Stimulated activated naive CD8-positive, alpha-beta T cell treated with anti-CD3 and anti-CD28 coated beads, Interleukin-15, Interleukin-2, amounts not matched to agents 100 U/mL and 50 U/mL, for 24 hours (primary cell): ENCODE data around the gene ST3GAL3.
"Not testable (repeated sequence)": the region's sequence is repeated elsewhere in the genome, so short reads cannot be mapped to it uniquely, and the experiment has no call there.

Source experiments
- ATAC-seq: fragments of 150-1000 bp; cut with Tn5 transposase; one replicate; pipeline ENCODE4 v1.10.0; 2021
- DNase-seq: peaks from one replicate; pipeline ENCODE4 v3.0.0; 2021

Gene ST3GAL3

DNA sequence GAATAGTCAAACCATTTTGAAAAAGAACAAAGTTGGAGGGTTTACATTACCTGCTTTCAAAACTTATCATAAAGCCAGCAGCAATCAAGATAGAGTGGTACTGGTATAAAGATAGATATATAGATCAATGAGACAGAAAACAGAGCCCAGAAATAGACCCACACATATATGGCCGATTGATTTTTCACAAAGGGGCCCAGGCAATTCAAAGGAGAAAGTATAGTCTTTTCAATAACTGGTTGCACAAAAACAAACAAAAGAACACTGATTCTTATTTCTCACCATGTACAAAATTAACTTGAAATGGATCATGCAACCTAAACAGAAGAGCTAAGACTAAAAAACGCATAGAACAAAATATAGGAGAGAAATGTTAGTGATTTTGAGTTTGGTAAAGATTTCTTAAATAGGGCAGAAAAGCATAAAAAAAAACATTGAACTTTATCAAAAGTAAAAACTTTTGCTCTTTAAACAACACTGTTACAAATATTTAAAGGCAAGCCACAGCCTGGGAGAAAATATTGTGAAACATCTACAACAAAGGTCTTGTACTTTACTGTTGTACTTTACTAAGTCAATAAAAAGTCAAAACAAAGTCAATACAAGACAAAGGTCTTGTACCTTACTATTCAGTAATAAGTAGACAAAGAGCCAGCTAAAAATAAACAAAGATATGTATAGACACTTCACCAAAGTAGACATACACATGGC is 50.2 kb downstream of the ST3GAL3 start:
- DNase-seq (no peak), ATAC-seq (no peak)

DNA sequence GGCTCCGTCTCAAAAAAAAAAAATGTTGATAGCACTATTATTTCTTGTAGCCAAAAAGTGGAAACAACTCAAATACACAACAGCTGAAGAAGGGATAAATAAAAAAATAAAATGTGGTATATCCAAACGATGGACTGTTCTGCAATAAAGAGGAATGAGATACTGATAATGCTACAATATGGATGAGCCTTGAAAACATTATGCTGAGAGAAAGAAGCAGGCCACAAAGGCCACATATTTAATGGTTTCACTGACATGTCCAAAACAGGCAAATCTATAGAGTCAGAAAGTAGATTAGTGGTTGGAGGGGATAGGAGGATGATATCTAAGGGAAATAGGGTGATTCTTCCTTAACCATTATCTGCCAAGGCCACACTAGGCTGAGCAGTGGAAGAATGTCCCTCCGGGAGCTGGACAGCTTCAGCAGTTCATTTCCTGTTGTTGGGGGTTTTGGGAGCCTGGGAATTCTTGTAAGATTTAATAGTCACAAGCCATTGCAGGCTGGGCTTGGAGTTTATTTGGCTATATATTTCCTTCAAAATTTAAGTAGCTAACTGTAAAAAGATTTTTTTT is 53.5 kb downstream of the ST3GAL3 start:
- no peak for ATAC-seq
- DNase-seq = no peak

DNA sequence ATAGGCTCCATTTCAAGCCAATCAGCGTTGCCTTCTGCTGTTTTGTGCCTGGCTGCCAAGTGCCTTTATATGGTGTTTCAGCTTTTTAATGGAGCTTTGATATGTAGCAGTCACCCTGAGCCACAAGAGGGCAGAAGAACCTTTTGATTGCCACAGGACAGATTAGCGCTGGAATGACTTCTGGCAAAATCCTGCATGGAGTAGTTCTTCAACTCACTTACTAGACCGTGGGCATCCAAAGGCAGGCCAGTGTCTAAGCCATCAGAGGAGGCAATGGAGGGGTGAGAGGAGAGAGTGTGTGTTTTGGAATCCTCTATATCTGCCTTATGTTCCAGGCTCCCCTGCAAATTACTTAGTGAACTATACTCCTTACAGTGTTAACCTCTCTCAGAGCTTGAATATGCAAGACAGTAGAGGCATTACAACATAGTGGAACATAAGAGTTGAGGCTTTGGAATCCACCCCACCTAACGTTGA is 56.2 kb downstream of the ST3GAL3 start:
- DNase-seq (peak; percentile 42), ATAC-seq (peak; percentile 63)

DNA sequence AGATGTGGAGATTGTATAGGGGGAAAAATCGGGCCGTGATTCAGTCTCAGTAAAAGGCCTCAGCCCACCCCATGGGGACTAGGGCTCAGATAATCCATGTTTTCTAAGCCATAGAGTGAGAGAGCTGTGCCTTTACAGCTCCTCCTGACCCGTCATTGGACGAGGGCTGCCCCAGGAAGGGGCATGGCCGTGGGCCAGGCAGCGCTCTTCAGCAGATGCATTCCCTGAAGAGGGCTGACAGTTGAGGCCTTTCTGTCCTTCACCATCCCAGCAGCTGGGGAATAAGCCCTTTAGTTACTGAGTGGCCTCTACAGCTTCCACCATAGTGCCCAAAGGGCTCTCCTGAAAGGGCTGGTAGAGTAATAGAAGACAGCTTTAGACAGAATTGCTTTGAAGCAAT is 57.2 kb downstream of the ST3GAL3 start:
- ATAC-seq (no peak), DNase-seq (no peak)

DNA sequence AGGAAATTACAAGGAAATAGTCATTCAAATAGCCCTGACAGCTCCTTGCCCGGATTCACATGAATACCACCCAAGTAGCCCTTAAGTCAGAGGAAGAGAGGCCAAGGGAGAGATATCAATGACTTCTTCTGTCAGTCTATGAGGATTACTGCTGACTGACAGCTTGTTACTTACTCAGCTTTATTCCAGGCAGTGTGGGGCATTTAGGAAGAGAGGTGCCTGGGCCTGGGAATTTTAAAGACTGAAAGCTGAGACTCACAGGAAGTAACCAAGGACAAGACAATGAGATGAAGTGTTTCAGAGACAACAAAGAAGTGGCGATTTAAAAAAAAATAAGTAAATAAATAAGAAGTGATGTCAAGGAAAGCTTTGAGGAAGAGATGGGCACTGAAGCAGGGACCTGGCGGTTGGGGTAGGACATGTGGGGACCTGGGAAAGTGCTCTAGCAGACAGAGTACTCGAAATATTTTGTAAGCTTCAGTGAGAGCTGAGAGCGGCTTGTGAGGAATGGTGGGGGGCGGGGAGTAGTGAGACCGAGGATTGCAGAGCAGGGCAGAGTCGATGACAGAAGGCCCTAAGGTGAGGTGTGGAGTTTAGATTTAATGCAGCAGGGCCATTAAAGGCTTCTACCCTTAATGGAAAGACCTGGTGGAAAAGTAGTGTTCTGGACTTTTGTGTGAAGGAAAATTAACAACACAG is 58.9 kb downstream of the ST3GAL3 start:
- no peak for DNase-seq
- ATAC-seq = no peak

DNA sequence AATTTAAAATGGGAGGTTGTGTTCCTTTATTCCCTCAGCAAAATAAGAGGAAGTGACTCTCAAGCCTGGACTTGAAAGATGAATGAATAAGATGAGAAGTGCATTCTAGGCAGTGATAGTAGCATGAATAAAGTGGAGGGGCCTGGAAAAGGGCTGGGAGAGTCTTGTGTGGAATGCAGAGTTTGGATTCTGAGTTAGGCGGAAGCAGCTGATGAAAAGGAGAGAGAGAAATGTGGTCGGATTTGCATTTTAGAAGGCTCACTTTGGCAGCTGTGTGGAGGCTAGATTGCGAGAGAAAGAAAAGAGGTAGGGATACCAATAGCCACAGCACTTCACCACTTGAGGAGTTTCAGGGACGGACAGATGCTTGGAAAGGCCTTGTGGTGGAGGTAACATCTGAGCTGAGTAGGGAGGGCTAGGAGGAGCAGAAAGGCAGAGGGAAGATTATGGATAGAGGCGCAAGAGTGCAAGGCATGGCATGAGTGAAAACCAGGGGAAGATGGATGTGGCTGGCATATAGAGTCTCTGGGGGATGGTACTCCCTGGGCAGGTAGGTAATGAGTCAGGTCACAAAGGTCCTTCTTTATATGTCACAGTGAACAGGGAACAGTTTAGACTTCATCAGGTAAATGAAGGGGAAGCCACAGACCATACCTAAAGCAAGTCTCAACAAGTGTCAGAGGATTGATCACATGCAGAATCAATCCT is 59.6 kb downstream of the ST3GAL3 start:
- ATAC-seq = no peak
- DNase-seq = no peak

DNA sequence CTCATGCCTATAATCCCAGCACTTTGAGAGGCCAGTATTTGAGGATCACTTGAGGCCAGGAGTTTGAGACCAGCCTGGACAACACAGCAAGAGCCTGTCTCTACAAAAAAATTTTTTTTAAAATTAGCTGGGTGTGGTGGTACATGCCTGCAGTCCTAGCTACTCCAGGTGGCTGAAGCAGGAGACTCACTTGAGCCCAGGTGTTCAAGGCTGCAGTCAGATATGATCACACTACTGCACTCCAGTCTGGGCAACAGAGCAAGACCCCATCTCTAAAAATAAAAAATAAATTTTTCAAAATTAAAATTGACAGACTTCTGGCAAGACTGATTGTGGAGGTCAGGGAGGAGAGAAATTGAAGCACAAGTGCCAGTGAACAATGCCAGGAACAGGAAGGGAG is 60.8 kb downstream of the ST3GAL3 start:
- ATAC-seq = no peak
- DNase-seq = no peak

DNA sequence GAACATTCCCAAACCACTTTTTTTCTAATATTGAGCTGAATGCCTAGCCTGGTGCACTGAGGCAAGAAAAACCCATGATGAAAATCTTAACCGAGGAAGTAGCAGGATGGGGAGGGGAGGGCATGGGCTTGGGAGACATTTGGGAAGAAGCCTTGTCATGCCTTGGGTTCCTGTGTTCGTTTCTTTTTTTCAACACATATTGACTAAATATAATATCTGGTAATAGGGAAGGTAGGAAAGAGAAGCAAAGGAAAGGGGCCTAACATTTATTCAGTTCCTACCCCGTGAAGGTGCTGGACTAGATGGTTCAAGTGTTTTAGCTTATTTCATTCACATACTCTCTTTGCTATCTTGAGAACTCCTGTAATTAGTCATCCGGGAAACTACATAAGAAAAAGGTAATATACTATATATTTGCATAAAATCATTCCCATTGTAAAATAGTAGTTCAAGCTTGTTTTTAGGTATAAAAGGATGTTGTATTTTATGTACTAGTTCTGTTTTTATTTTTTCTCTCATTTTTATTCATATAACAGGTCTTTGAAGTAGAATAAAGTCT is 62.1 kb downstream of the ST3GAL3 start:
- no peak for ATAC-seq
- no peak for DNase-seq

DNA sequence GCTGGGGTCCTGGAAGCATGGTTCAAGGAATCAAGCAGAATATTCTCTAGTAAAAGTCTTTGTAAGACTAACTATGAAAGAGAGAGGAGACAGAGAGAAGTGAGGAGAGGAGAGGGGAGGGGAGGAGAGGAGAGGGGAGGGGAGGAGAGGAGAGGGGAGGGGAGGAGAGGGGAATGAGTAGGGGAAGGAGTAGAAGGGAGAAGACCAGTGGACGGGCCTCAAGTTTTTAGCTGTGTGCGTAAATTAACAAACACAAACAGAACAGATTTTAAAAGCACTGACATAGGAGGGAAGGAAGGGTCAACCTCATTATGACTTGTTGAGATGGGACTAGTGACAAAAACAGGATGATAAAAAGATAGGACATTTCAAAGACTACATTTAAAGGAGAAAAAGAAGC is 62.8 kb downstream of the ST3GAL3 start:
- DNase-seq (no peak), ATAC-seq (no peak)

DNA sequence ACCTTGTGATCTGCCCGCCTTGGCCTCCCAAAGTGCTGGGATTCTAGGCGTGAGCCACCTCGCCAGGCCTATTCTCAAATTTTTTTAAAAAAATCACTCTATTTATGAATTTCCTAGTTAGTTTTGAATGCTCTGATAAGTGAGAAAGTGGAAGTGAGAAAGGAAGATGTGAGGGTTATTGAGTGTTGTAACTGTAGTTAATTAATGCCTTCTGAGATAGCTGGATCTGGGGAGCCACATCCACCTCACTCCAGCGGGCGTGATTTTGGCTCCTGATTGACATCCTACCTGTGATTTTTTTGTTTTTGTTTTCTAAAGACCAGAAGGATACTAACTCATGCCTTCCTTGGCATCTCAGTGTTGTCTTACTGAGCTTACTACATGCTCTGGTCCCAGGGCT is 65.6 kb downstream of the ST3GAL3 start:
- no peak for ATAC-seq
- DNase-seq = no peak

DNA sequence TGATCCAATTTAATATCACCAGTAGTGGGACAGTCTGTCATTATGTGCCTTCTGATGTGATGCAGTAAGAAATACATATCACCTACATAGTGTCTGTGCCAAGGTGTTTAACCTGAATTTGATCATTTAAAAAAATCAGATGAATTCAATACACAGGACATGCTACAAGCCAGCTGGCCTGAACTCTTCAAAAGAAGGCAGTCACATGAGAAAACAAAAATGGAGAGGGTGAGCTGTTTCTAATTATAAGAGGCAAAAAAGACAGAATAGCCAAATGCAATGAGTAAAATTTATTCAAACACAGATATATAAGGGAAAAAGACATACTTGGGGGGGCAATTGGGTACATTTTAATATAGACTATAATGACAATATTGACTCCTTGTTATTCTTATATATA is 66.5 kb downstream of the ST3GAL3 start:
- ATAC-seq (no peak), DNase-seq (no peak)

DNA sequence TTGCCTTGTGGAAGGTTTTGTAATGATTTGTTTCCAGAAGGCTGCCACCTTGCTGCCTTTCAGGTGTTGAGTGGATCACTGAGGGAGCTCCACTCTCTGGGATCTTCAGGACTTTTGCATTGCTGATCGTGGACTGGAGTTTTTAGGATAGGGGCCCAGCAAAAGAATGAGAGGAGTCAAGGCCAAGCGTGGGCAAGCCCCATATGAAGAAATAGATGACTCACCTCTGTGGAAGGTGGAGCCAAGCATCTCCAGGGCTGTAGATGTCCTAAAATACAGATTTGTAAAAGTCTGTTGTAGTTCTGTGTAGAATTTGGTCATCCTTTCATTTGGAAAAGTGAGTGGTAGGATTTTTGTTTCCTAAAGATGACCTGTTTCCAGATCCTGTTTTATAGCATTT is 67.0 kb downstream of the ST3GAL3 start:
- no peak for ATAC-seq
- DNase-seq = no peak

DNA sequence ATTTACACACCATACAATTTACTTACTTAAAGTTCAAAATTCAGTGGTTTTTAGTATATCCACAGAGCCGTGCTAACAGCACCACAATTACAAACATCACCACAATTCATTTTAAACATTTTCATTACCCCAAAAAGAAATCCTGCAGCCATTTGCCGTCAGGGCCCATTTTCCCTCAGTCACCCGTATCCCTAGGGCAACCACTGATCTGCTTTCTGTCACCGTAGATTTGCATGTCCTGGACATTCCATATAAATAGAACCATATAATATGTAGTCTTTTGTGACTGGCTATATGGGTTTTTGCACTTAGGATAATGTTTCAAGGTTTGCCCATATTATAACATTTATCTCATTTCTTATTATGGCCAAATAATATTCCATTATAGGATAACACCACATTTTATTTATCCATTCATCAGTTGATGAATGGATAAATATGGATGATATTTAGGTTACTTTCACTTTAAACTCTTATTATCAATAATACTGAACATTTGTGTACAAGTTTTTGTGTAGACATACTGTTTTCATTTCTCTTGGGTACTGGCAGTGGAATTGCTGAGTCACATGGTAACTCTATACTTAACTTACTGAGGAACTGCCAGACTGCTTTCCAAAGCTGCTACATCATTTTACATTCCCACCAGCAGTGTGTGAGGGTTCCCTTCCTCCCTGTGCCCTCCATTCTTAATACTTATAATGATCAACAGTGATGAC is 68.9 kb downstream of the ST3GAL3 start:
- no peak for ATAC-seq
- DNase-seq = no peak

DNA sequence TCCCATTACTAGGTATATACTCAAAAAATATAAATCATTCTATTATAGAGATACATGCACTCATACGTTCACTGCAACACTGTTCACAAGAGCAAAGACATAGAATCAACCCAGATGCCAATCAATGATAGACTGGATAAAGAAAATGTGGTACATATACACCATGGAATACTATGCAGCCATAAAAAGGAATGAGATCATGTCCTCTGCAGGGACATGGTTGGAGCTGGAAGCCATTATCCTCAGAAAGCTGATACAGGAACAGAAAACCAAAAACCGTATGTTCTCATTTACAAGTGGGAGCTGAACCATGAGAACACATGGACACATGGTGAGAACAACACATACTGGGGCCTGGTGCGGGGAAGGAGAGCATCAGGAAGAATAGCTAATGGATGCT is 70.6 kb downstream of the ST3GAL3 start:
- DNase-seq, ATAC-seq: not testable (repeated sequence)

DNA sequence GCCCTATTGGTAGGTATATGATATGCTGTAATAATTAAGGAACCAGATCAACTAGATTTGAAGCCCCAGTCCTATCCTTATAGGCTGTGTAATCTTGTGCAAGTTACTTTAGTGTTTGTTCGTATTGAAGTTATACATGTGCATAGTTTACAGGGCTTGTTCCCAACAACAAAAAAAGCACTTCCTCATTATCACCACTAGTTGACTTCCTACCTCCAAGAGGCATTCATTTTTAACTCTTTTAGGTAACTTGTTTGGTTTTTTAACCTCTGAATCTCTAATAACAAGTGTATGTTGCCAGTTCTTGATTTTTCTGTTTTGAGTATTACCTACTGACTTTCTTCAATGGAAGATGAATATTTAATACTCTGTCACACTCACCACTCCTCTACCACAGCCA is 71.9 kb downstream of the ST3GAL3 start:
- DNase-seq = no peak
- no peak for ATAC-seq

DNA sequence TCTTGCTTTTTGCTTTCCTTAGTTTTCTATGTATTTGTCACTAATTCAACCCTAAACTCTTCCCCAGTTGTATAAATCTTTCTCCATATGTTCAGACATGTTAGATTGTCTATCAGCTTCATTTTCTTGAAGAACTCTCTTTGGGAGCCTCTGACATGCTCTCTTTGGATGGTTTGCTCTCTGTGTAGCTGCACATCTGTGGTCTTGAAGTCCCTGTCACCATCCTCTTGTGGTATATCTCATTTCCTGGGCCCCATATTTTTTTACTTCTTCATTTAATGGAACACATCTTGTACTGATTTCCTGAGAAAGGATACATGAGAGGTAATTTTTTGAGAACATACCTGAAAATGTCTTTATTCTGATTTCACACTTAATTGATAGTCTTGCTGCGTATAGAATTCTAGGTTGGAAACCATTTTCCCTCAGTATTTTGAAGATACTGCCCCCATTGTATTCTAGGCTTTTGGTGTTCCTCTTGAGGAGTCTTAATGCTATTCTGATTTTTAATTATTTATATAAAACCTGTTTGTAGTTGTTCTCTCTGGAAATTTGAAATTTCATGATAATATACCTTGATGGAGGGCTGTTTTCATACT is 72.6 kb downstream of the ST3GAL3 start:
- ATAC-seq = no peak
- no peak for DNase-seq

DNA sequence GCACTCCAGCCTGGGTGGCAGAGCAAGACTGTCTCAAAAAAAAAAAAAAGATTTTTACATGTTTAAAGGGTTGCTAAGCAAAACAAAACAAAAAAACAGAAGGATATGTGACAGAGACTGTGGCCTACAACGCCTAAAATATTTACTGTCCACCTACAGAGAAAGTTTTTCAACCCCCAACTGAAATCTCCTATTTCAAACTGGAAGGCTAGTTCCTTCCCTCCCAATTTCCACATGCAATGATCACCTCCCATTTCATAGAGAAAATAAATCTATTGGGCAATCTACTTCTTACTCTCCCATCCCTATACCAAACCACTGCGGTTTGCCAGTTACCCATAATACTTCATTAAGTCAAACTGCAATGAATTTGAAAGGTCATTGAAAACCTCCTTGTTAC is 74.2 kb downstream of the ST3GAL3 start:
- ATAC-seq = no peak
- no peak for DNase-seq

DNA sequence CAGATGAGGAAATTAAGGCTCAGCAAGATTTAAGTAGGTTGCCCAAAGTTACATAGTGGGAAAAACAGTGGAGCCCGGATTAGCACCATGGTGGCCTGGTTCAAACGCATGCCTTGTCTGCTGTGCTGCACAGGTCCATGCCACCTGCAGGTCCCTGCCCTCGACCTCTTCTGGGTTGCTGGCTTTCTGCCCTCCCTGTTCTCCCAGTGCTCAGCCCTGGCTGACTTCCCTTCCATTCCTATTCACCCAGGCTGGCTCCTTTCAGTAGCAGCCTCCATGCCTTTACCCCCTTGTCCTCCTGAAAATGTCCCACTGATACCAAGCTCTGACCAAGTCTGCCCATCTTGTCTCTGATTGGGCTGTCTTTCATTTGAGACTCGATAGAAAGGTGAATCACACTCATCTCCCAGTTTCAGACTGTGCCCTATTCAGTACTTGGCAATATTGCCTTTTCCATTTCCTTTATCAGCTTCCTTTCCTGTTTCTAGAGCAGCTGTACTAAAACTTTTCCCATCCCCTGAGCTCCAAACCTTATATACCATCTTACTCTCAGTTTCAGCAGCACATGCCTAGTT is 75.8 kb downstream of the ST3GAL3 start:
- ATAC-seq (no peak), DNase-seq (no peak)

DNA sequence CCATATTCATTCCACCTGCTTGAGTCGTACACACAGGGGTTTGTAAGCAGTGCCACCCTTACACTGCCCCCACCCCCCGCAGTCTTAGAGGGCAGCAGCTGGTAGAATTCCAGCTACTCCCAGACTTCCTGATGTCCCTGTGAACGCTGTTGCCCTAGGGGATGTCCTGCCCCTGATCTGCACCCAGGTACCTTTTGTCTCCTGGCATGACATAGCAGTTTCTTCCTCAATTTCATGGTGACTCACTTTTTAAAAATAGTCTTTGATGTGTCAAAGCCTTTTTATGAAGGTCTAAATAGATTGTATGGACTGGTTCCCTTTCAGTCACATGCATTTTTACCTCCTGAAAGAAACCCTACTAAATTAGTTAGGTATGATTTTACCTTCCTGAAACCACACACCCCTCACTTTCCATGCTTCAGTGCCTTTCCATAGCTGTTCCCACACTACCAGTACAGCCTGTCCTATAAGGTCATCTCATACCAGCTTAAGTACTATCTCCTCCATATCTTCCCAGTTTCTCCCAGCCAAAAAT is 76.4 kb downstream of the ST3GAL3 start:
- peak; percentile 19 for ATAC-seq
- DNase-seq = no peak

DNA sequence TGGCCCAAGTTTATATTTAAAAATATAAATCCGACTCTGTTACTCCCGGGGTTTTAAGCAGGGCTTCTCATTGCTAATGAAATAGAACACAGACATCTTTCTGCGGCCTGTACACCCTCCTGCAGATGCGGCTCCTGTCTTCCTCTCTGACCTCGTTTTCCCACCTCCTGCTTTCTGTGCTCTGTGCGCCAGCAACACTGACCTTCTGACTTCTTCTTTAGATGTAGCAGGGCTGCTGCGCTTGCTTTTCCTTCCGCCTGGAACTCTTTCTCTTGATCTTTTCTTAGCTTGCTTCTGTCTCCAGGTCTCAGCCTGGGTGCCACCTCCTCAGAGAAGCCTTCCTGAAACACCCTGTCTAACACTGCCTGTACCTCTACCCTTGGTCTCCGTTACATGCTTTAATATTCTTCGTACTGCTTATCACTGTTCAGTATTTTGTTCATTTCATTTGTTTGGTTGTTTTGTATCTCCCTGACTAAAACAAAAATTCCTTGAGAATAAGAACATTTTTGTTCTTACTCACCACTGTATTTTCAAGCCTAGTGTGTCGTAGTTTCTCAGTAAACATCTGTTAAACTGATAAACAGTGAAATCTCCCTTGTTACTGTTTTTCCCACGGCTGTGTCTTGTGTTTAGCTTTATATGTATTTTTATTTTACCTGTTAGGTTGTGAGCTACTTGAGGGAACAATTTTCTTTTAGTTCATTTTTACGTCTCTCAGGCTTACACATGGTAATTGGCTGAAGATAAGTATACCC is 79.0 kb downstream of the ST3GAL3 start:
- DNase-seq (no peak), ATAC-seq (no peak)
